ENCODE data around the gene STARD7.

The STARD7 gene

GRCh38 chr2:96198921-96199320, 9.7 kb downstream of the STARD7 start:
- H3K9ac ChIP-seq (ENCODE audit: insufficient read length) = no peak overlapping the region
- no peak for DNase-seq (ENCODE audit: low read depth, low spot score)
- TF ChIP-seq EZH2 (IDR thresholded peaks at IDR 0.05) = no peak
- no peak for TF ChIP-seq POLR2AphosphoS5 (IDR thresholded peaks at IDR 0.05; ENCODE audit: borderline replicate concordance, low read depth, low read length)
- no peak for TF ChIP-seq FOXP2 (optimal IDR thresholded peaks at IDR 0.05; ENCODE audit: control extremely low read depth, extremely low read length, insufficient read depth)
- no peaks in the 10 kb centered on the region for H3K9me3 ChIP-seq (ENCODE audit: low read depth, low read length)
- no peak overlapping the region for H3K4me3 ChIP-seq
- no peak overlapping the region for H3K27ac ChIP-seq
- peaks cover 38% of the 10 kb centered on the region for H3K36me3 ChIP-seq (ENCODE audit: insufficient read depth, low read length)

GRCh38 chr2:96197546-96198255, 10.9 kb downstream of the STARD7 start:
- TF ChIP-seq POLR2AphosphoS5 (IDR thresholded peaks at IDR 0.05; ENCODE audit: borderline replicate concordance, low read depth, low read length) = no peak

GRCh38 chr2:96195410-96196066, 13.1 kb downstream of the STARD7 start:
- no peak for DNase-seq (ENCODE audit: low read depth, low spot score)
- Histone ChIP-seq H3K27ac (no peak overlapping the region), H3K36me3 (ENCODE audit: insufficient read depth, low read length) (peaks cover 67% of the 10 kb centered on the region)

More at GRCh38 chr2:96197546-96198255, 10.9 kb downstream of the STARD7 start:
- no peak overlapping the region for H3K9ac ChIP-seq (ENCODE audit: insufficient read length)
- H3K9me3 ChIP-seq (ENCODE audit: low read depth, low read length) = no peaks in the 10 kb centered on the region
- no peak overlapping the region for H3K27ac ChIP-seq
- DNase-seq (ENCODE audit: low read depth, low spot score) = no peak
- H3K36me3 ChIP-seq (ENCODE audit: insufficient read depth, low read length) = peaks cover 46% of the 10 kb centered on the region
- H3K4me3 ChIP-seq = no peak overlapping the region

GRCh38 chr2:96191937-96192670, 16.5 kb downstream of the STARD7 start:
- Histone ChIP-seq H3K9me3 (ENCODE audit: low read depth, low read length) (no peaks in the 10 kb centered on the region), H3K4me3 (no peak overlapping the region), H3K27ac (no peak overlapping the region), H3K9ac (ENCODE audit: insufficient read length) (no peak overlapping the region), H3K36me3 (ENCODE audit: insufficient read depth, low read length) (peaks cover 75% of the 10 kb centered on the region)
- no peak for DNase-seq (ENCODE audit: low read depth, low spot score)
- TF ChIP-seq EZH2 (IDR thresholded peaks at IDR 0.05) (no peak), POLR2AphosphoS5 (IDR thresholded peaks at IDR 0.05; ENCODE audit: borderline replicate concordance, low read depth, low read length) (no peak), FOXP2 (optimal IDR thresholded peaks at IDR 0.05; ENCODE audit: control extremely low read depth, extremely low read length, insufficient read depth) (no peak)

More at GRCh38 chr2:96195410-96196066, 13.1 kb downstream of the STARD7 start:
- Histone ChIP-seq H3K9me3 (ENCODE audit: low read depth, low read length) (no peaks in the 10 kb centered on the region), H3K4me3 (no peak overlapping the region), H3K9ac (ENCODE audit: insufficient read length) (no peak overlapping the region)
- TF ChIP-seq FOXP2 (optimal IDR thresholded peaks at IDR 0.05; ENCODE audit: control extremely low read depth, extremely low read length, insufficient read depth) = no peak
- no peak for TF ChIP-seq POLR2AphosphoS5 (IDR thresholded peaks at IDR 0.05; ENCODE audit: borderline replicate concordance, low read depth, low read length)
- no peak for TF ChIP-seq EZH2 (IDR thresholded peaks at IDR 0.05)

GRCh38 chr2:96188821-96189526, 19.7 kb downstream of the STARD7 start:
- no peak overlapping the region for H3K27ac ChIP-seq
- no peak for TF ChIP-seq FOXP2 (optimal IDR thresholded peaks at IDR 0.05; ENCODE audit: control extremely low read depth, extremely low read length, insufficient read depth)
- TF ChIP-seq EZH2 (IDR thresholded peaks at IDR 0.05) = no peak
- TF ChIP-seq POLR2AphosphoS5 (IDR thresholded peaks at IDR 0.05; ENCODE audit: borderline replicate concordance, low read depth, low read length) = no peak
- no peak for DNase-seq (ENCODE audit: low read depth, low spot score)
- H3K4me3 ChIP-seq = no peak overlapping the region
- H3K9me3 ChIP-seq (ENCODE audit: low read depth, low read length) = no peaks in the 10 kb centered on the region
- peaks cover 88% of the 10 kb centered on the region for H3K36me3 ChIP-seq (ENCODE audit: insufficient read depth, low read length)
- H3K9ac ChIP-seq (ENCODE audit: insufficient read length) = no peak overlapping the region

- Histone ChIP-seq H3K27ac (no peak overlapping the region), H3K36me3 (ENCODE audit: insufficient read depth, low read length) (peaks cover 65% of the 10 kb centered on the region), H3K9ac (ENCODE audit: insufficient read length) (no peak overlapping the region), H3K4me3 (no peak overlapping the region), H3K9me3 (ENCODE audit: low read depth, low read length) (no peaks in the 10 kb centered on the region)
- TF ChIP-seq EZH2 (IDR thresholded peaks at IDR 0.05) = no peak
- no peak for TF ChIP-seq POLR2AphosphoS5 (IDR thresholded peaks at IDR 0.05; ENCODE audit: borderline replicate concordance, low read depth, low read length)
- no peak for TF ChIP-seq FOXP2 (optimal IDR thresholded peaks at IDR 0.05; ENCODE audit: control extremely low read depth, extremely low read length, insufficient read depth)
- DNase-seq (ENCODE audit: low read depth, low spot score) = no peak
Measured at GRCh38 chr2:96186562-96186961, 22.1 kb downstream of the STARD7 start.

GRCh38 chr2:96185516-96185915, 23.1 kb downstream of the STARD7 start:
- DNase-seq (ENCODE audit: low read depth, low spot score) = no peak
- peaks cover 55% of the 10 kb centered on the region for H3K36me3 ChIP-seq (ENCODE audit: insufficient read depth, low read length)
- no peak overlapping the region for H3K4me3 ChIP-seq
- H3K9me3 ChIP-seq (ENCODE audit: low read depth, low read length) = no peaks in the 10 kb centered on the region
- H3K27ac ChIP-seq = no peak overlapping the region
- H3K9ac ChIP-seq (ENCODE audit: insufficient read length) = no peak overlapping the region
- no peak for TF ChIP-seq EZH2 (IDR thresholded peaks at IDR 0.05)
- no peak for TF ChIP-seq FOXP2 (optimal IDR thresholded peaks at IDR 0.05; ENCODE audit: control extremely low read depth, extremely low read length, insufficient read depth)
- TF ChIP-seq POLR2AphosphoS5 (IDR thresholded peaks at IDR 0.05; ENCODE audit: borderline replicate concordance, low read depth, low read length) = no peak

GRCh38 chr2:96184989-96185388, 23.6 kb downstream of the STARD7 start:
- H3K9ac ChIP-seq (ENCODE audit: insufficient read length) = no peak overlapping the region
- no peak overlapping the region for H3K4me3 ChIP-seq
- peaks cover 50% of the 10 kb centered on the region for H3K36me3 ChIP-seq (ENCODE audit: insufficient read depth, low read length)
- TF ChIP-seq EZH2 (IDR thresholded peaks at IDR 0.05) (no peak), FOXP2 (optimal IDR thresholded peaks at IDR 0.05; ENCODE audit: control extremely low read depth, extremely low read length, insufficient read depth) (no peak), POLR2AphosphoS5 (IDR thresholded peaks at IDR 0.05; ENCODE audit: borderline replicate concordance, low read depth, low read length) (no peak)
- no peak for DNase-seq (ENCODE audit: low read depth, low spot score)
- no peak overlapping the region for H3K27ac ChIP-seq
- no peaks in the 10 kb centered on the region for H3K9me3 ChIP-seq (ENCODE audit: low read depth, low read length)

Data from SK-N-MC (cell line).